HepG2 (cell line): ENCODE measurements around the gene DISP1.

Experiments
- SATB2 ChIP-seq: sonication (generic); formaldehyde crosslinking; IDR thresholded peaks from 2 replicates; pipeline ENCODE4 v1.5.0; 2020; ENCODE audit warnings: missing genetic modification reagents
- SNRNP70 ChIP-seq: fragments of 200-400 bp; formaldehyde crosslinking; IDR thresholded peaks from 2 replicates; pipeline ENCODE4 v1.6.1; 2017; ENCODE audit warnings: mild to moderate bottlenecking, low read depth, low read length, moderate library complexity

DNA sequence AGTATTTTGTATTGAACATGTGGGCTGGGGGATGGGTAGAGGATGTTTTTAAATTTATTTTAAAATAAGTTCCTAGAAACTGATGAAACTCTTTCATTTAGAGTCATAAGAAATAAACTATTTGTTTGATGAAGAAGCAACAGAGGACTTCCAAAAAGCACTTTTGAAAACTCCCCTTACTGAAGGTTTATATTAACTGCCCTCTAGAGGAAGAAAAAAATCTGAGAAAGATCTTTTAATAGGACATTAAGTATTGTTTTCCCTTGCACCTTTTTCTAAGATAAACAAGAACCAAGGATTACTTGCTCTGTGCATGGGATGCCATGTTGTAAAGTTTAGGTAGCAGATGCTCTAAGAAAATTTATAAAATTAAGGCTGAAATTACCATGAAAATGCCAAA, 14.1 kb downstream of the DISP1 start:
- no peak for TF ChIP-seq SNRNP70
- no peak for TF ChIP-seq SATB2 (CRISPR knock-in tag)
